ENCODE results near the gene GYS2.
"Not testable (repeated sequence)": the region's sequence is repeated elsewhere in the genome, so short reads cannot be mapped to it uniquely, and the experiment has no call there.

Gene GYS2

DNA sequence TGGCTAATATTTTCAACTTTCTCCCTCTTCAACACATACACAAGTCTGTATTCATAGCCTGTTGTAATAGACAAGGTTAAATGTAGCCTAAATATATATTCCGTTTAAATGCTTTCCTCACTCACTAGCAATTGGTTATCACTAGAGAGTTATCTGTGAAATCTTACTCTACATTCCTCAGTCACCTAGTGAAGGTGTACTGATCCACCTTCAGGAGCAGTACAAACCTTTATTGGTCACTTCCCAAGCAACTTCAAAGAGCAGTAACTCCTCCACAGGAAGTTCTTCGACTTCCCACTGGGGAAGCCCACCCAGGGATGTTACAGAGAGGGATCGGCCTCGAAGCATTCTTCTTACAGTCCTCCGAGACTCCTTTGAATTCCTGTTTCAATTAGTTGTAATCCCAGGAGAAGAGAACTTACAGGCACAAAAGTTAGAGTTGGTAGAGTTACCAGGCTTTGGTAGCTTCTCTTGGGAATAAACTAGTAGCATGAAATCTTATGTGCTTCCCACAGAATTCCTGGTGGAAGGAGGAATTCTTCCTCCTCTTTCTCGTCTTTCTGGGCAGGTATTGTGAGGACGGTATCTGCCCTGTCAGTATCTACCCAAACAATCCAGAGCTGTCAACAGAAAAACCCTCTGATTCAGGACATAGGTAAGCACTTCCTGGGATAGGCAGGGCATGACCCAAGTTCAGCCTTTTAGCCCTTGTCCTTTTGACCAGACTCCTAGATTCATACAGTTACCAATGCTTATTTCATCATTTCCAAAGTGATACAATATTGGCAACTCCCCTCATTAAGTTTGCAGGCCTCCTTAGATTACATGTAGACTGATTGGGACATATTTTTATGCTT, at the start of gene GYS2:
GYS2 (minus strand) TSS at position 603 of the 857 bp plus-strand sequence; CDS start at position 348, 255 bp downstream.
- DNase-seq (ENCODE audit: low read depth in 4 of 4, low spot score in 1 of 4): no peak

DNA sequence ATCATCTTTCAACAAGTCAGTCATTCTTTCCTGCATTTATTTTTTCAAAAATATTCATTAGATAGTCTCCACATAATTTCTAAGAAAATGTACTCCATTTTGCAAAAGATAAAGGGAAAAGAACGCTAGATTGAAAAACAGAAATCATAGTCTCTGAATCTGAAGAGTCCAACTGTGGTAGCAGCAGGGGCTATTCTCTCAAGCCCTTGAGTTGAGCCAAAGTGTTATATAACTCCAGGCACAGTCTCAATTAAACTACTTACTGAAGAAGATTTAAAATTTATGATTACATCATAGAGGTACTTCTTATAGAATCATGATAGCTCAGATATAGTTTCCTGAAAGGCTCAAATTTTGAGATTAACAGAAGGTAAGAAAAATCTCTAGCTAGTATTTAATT, 47.2 kb upstream of the GYS2 start:
- no peak for DNase-seq (ENCODE audit: low read depth in 4 of 4, low spot score in 1 of 4)

DNA sequence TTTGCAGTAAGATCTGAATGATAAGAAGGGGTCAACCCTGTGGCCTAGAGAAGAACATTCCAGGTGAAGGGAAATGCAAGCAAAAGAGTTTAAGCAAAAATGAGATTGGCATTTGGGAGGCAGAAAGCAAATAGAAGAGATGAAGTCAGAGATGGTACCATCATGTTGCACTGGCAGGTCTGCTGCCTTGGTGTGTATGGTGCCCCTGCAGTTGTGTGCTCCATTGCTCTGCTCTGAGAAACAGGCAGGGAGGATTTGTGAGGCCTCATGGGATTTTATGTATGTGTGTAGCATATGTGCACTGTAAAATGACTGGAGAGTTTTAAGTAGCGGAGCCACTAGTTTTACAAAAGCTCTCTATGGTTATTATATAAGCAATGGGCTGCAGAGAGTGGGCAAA, 46.4 kb upstream of the GYS2 start:
- DNase-seq (ENCODE audit: low read depth in 4 of 4, low spot score in 1 of 4): no peak

DNA sequence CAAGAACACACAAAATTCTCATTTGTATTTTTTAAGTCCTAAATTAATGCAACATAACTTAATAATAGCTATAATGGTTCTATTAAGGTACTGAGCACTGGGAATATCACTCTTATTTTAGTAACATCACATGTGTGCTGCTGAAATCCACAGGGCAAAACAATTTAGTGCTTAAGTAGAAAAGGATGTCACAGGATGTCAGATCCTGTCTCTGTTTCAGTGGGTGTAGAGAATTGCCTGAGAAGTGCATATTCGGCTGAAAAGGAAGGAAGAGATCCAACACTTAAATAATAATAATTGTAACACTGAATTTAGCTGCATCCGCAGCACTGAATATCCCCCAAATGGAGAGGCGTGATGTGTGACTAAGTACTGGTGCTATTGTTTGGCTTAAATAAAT, 44.4 kb upstream of the GYS2 start:
- no peak for DNase-seq (ENCODE audit: low read depth in 4 of 4, low spot score in 1 of 4)

DNA sequence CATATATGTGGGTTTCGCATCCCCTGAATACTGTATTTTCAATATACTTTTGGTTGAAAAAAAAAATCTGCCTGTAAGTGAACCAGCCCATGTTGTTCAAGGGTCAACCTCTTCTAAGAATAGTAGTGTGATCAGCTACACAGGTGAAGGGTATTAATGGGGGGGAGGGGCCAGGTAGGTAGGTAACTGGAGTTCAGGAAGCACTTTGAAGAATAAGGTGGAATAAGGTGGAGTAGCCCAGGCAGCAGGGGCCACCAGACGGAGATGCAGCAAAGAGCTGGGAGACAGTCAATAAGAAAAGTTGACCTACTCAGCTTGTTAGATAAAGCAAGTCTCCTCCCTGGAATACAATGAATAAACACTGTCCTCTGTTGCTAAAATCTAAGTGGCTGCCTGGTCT, 43.7 kb upstream of the GYS2 start:
- DNase-seq (ENCODE audit: low read depth in 4 of 4, low spot score in 1 of 4): no peak

DNA sequence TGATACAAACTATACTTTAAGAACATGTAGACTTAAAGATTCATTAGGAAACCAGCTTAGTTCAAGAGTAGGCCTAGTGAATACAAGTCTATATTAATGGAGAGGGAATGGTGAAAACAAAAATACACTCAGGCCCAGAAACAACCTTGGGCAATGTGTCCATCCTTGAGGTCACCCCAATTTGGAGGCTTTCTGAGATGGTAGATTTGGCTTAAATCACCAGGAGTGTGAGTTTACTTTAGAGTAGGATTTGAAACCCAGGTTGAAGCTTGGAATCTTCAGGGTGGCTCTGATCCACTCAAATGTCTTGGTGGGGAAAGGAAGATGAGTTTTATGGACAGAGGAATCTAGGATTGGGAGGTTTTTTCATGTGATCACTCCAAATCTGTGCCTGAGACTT, 42.5 kb upstream of the GYS2 start:
- no peak for DNase-seq (ENCODE audit: low read depth in 4 of 4, low spot score in 1 of 4)

DNA sequence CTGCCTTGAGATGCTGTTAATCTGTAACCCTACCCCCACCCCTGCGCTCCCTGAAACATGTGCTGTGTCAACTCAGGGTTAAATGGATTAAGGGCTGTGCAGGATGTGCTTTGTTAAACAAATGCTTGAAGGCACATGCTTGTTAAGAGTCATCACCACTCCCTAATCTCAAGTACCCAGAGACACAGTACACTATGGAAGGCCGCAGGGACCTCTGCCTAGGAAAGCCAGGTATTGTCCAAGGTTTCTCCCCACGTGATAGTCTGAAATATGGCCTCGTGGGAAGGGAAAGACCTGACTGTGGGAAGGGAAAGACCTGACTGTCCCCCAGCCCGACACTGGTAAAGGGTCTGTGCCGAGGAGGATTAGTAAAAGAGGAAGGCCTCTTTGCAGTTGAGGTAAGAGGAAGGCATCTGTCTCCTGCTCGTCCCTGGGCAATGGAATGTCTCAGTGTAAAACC, 40.4 kb upstream of the GYS2 start:
- not testable (repeated sequence) for DNase-seq (ENCODE audit: low read depth in 4 of 4, low spot score in 1 of 4)

DNA sequence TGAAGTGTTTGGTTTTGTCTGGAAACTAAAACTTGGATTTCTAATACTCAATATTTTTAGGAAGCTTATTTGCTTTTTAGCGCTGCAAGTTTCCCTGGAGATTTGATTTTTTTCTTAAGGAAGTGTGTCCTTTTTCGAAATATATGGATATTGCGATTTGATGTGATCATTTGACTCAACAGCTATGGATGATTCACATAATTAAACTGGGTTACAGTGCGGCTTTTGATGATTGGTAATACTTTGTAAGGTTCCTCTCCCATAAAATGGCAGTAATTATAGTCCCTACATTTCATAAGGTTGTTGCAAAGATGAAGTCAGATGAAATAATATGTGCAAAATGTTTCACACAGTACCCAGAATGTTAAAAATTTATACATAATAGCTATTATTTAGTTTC, 39.9 kb upstream of the GYS2 start:
- no peak for DNase-seq (ENCODE audit: low read depth in 4 of 4, low spot score in 1 of 4)

DNA sequence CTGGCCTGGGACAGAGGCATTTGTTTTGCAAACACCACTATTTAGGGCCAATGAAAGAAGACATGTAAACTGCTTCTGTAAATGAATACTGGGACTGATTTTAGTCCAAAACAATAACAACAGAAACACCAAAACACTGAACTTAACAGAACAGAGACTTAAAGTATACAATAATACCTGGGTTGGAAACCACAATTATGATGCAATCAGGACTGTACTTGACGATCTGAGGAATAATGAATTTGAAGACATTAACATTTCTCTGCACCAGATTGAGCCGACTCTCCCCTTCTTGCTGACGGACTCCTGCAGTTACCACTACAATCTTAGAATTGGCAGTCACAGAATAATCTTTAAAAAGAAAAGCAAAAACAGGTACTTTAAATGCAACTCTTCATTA, 39.1 kb upstream of the GYS2 start:
- no peak for DNase-seq (ENCODE audit: low read depth in 4 of 4, low spot score in 1 of 4)

DNA sequence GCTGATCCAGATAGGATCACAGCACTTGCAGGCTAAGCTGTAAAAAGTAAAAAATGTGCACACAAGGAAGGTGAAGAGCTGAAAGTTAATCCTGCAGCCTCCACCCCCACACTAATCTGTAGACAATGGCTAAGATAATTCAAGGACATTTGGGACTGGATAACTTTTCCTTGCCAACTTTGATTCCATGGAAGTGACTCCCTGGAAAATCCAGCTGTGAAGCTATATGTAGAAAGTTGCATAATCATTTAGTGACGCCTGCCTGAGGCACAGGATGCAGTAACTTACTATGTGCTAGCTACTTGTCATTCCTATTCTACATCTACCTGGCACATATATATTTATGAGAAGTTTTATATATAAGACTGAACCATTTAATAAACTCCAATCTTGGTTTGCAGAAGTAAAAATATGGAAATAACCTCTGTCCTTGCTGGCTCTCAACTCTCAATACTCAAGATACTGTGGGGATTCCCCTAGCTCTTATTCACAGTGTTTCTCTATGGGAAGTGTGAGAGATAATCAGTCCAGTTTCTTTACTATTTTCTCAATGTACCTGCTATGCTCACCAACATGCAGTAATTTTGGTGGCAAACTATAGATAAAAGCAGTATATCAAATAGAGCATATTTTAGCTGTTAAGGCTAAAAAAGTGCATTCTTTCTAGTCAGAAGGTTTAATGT, 38.2 kb upstream of the GYS2 start:
- no peak for DNase-seq (ENCODE audit: low read depth in 4 of 4, low spot score in 1 of 4)

DNA sequence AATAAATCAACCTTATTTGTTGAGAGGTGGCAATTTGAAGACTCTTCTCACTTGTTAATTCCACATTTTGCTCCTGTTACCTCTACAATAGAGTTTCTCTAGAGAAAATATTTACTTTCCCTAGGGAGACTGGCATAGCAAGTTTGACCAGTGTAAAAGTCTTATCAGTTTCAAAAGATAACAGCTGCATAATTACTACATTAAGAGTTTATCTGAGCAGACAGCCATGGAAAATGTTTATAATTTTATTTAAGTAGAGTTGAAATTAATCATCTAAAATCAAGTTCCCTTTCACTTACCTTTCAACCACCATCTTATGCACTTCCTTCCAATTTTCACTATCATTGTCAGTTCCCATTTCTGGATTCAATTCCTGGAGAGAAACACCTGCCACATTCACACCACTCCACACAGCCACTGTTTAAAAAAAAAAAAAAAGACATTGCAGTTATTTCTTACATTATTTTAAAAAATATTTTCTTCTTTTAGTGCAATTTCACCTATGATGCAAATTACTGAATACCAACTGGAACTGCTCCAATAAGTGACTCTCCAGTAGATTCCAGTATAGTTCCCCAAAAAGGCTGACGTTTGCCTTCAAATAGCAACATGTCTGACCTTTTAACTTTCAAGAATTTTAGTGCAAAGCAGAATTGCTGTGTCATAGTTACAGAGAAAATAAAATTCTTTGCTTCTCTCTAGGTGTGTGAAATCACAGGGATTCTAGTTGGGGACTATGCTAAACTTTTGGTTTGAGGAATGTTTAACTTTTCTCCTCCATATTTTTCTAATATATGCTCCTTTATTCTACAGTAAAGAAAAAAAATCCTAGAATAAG, 33.6 kb upstream of the GYS2 start:
- DNase-seq (ENCODE audit: low read depth in 4 of 4, low spot score in 1 of 4): no peak

DNA sequence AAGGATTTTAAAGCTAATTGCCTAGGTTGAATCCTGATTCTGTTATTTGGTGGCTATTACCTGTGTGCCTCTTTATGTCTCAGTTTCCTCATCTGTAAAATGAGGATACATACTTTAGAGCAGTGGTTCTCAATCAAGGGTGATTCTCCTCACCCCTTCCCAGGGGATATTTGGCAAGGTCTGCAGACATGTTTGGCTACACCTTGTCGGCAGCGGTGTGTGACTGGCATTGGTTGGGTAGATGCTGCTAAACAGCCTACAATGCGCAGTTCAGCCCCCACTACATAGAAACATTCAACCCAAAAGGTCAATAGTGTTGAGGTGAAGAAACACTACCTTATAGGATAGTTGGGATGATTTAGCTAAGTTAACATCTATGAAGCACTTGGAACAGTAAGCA, 29.6 kb upstream of the GYS2 start:
- no peak for DNase-seq (ENCODE audit: low read depth in 4 of 4, low spot score in 1 of 4)

DNA sequence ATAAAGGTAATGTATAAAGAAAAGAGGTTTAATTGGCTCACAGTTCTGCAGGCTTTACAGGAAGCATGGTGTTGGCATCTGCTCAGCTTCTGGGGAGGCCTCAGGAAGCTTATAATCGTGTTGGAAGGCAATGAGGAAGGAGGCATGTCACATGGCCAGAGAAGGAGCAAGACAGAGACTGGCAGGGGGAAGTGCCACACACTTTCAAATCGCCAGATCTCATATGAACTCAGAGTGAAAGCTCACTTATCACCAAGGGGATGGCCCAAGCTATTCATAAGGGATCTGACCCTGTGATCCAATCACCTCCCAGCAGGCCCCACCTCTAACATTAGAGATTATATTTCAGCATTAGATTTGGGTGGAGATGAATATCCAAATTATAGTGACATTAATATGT, 26.7 kb upstream of the GYS2 start:
- DNase-seq (ENCODE audit: low read depth in 4 of 4, low spot score in 1 of 4): no peak

DNA sequence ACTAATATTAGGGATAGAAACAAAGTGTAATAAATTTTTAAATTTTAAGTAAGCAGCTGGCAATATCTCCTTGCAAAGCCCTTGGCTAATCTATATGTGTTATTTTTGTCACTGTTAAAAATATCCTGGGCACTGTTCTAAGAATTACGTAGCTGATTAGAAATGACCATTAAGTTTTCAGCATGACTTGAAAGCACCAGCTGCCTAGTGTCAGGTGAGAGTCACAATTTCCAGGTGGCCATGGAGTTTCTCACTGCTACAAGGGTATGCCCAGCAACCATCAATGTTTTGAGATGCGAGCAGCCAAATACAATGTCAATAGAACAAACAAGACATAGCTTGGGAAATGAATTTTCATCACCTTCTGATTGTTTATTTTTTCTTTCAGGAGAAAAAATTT, 23.3 kb upstream of the GYS2 start:
- no peak for DNase-seq (ENCODE audit: low read depth in 4 of 4, low spot score in 1 of 4)

DNA sequence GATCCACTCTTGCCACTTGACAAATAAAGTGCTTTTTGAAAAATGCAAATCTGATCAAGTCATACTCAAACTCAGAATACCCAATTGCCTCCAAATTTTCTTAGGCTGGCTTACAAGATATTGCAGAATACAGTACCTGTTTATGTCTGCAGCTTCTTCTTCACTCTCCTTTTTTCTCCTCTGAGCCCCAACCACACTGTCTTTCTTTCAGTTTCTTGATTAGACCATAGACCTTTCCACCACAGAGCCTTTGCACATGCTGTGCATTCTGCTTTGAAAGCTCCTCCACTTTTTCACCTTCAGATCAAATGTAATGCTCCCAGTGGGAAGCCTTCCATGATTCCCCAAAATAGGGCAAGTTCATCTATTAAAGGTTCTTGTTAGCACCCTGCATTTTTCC, 13.9 kb upstream of the GYS2 start:
- no peak for DNase-seq (ENCODE audit: low read depth in 4 of 4, low spot score in 1 of 4)

DNA sequence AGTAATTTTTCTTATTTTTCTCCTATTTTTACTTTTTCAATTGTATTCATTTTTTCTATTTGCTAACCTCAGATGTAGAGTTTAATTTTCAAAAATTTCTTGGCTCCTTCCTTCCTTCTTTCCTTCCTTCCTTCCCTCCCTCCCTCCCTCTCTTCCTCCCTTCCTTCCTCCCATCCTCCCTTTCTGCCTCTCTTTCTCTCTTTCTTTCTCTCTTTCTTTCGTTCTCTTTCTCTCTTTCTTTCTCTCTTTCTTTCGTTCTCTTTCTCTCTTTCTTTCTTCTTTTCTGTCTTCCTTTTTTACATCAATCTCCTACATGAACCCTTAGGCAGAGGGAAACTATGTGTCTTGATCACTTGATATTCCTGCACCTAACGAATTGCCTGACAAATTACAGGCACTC, 12.4 kb upstream of the GYS2 start:
- DNase-seq (ENCODE audit: low read depth in 4 of 4, low spot score in 1 of 4): no peak

DNA sequence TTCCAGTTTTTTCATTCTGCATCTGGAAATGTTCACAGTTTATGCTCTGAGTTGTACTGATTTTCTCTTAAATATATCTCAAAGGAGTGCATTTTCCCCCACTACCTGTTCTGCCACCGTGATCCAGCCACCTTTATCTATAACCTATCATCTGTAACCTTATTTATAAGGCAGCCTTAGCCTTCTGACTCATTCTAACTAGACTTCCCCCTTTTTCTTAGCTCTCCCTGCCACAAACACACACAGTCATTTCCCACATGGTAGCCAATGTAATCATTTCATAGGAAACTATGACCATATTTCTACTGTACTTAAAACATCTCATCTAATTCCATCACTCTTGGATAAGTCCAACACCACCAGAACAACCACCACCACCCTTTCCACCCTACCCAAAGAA, 10.8 kb upstream of the GYS2 start:
- no peak for DNase-seq (ENCODE audit: low read depth in 4 of 4, low spot score in 1 of 4)

DNA sequence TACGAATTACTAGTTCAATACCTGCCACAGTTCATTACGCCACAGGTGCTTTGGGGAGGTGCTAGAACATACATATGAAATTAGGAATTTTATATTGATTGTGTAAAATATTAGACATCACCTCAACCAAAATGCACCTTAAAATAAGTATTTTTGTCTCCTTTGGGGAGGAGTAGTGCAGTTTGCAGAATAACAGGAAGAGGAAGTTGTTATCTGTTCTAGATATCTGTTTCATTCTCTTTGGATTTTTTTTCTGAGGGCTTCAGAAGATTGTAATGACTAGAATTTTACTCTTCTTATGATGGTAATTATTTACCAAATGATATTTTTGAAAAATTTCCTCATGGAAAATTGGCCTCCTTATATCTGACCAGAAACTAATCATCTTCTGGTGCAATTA, 9.9 kb upstream of the GYS2 start:
- DNase-seq (ENCODE audit: low read depth in 4 of 4, low spot score in 1 of 4): no peak

DNA sequence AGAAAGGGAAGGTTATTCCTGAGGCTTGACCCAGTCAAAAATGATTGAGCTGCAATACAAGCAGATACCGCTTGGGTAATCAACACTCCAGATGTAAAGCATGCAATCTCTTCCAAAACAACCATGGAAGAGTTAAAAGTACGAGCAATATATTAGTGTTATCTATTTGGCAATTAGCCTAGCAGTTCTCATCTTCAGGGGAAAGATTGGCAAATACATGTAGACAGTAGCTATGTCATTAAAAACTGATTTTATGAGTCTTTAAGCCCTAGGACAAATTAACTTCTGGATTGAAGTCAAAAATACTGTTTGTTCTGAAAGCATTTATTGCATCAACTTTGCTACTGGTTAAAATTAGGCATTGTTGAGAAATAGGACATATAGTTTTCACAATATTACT, 9.3 kb upstream of the GYS2 start:
- DNase-seq (ENCODE audit: low read depth in 4 of 4, low spot score in 1 of 4): no peak

DNA sequence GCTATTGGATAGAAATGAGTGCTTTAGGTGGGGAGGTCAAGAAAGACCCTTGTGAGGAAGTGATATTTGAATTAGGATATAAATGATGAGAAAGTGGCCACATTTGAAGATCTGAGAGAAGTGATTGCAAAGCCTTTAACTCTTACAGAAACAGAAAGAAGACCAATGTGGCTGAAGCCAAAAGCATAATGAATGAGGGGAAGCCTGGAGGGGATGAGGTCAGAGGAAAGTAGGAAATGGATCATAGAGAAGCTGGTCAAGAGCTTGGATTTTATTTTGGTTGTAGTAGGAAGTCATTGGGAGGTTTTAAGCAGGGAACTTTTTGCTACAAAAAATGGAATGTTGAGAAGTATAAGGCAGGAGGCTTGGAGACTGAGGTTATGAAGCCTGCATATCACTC, 3.5 kb upstream of the GYS2 start:
- DNase-seq (ENCODE audit: low read depth in 4 of 4, low spot score in 1 of 4): no peak

DNA sequence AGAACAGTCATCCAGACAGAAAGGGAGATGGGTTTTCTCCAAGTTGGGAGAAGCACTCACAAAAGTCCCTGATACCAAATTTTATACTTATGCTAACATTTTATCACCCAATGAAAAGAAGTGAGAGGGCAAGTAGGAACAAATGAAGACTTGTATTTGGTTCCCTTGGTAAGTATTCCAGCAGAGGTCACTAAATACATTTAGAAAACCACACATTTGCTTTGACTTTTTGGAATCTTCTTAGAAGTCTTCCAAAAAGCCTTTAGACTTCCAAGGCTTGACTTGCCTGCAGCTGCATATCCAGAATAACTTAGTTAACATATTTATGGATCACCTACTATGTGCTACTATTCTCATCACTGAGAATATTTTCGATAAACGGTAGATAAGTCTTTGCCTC, 3.1 kb upstream of the GYS2 start:
- DNase-seq (ENCODE audit: low read depth in 4 of 4, low spot score in 1 of 4): no peak

DNA sequence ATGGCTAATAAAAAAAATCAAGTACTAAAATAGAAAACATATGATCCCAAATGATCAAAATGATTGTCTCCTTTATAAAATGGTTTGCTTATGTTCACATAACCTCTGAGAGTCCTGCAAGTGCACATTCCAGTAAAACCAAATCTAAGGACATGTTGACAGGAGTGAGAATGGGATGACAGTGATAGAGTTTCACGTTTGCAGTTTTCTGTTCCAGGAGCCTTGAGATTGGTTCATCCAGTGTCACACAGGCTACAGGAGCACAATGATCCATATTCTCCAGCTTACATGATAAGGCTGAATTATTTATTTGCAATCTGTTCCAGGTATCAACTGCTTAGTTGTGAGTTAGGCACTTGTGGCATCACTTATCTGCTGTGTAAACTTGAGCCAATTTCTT, 1.5 kb upstream of the GYS2 start:
- no peak for DNase-seq (ENCODE audit: low read depth in 4 of 4, low spot score in 1 of 4)

Data from stimulated activated CD4-positive, alpha-beta T cell treated with anti-CD3 and anti-CD28 coated beads, Interleukin-1b, Interleukin-23, amount 100 ng/mL, for 24 hours (primary cell).